Esophagus squamous epithelium (tissue), 4 donors: ENCODE measurements around the gene IFT122.

Experiments
- POLR2A ChIP-seq, 4 donors: fragments of 450-650 bp; IDR thresholded peaks; one replicate each; pipeline ENCODE4 v1.6.1; 2017; ENCODE audit warnings: antibody characterized with exemption in 4 of 4, mild to moderate bottlenecking in 4 of 4, moderate library complexity in 3 of 4
- TF ChIP-seq, protein P1 (sequence below), 6 experiments: fragments of 450-650 bp in 4 of 6; fragments of 200-600 bp in 2 of 6; sonication (generic) in 2 of 6; IDR thresholded peaks; one replicate each; pipeline ENCODE4 v1.5.1; 2016 to 2019; ENCODE audit warnings: antibody characterized with exemption in 6 of 6, mild to moderate bottlenecking in 4 of 6, moderate library complexity in 4 of 6

DNA sequence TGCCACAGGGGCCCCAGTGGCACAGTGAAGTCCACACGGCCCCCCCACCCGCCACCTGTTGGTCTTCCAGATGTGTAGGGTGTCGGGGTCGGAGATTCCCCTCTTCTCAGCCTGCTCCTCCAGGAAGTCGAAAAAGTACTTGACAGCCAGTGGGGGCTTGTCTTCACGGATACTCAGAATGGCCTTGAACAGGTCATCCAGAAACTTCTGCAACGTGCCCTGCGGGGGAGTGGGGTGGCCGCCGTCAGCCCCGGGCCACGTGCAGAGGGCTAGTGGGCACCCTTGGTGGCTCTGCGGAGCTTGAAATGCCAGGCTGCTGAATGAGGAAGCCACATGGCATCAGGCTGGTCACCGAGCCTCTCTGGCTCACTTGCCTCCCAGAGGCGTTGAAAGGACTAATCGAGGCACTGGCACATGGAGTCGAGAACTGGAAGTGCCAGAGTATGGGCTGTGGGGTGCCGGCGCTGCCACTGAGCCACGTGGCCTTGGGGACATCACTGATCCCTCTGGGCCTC, 119.6 kb downstream of the IFT122 start:
- TF ChIP-seq, protein P1, sequence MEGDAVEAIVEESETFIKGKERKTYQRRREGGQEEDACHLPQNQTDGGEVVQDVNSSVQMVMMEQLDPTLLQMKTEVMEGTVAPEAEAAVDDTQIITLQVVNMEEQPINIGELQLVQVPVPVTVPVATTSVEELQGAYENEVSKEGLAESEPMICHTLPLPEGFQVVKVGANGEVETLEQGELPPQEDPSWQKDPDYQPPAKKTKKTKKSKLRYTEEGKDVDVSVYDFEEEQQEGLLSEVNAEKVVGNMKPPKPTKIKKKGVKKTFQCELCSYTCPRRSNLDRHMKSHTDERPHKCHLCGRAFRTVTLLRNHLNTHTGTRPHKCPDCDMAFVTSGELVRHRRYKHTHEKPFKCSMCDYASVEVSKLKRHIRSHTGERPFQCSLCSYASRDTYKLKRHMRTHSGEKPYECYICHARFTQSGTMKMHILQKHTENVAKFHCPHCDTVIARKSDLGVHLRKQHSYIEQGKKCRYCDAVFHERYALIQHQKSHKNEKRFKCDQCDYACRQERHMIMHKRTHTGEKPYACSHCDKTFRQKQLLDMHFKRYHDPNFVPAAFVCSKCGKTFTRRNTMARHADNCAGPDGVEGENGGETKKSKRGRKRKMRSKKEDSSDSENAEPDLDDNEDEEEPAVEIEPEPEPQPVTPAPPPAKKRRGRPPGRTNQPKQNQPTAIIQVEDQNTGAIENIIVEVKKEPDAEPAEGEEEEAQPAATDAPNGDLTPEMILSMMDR (IDR thresholded peaks at IDR 0.05): no peak
- no peak for TF ChIP-seq POLR2A (IDR thresholded peaks at IDR 0.05)
